HL-60 (cell line): ENCODE data around the gene MAD1L1.

Experiments
- DNase-seq, 2 experiments: peaks; one replicate each; pipeline ENCODE4 v3.0.0-alpha.2; 2010 to 2020; ENCODE audit warnings: low read depth in 1 of 2, low spot score in 1 of 2
- H3K27ac ChIP-seq: fragments of 250-450 bp; sonication (Bioruptor Pico); replicated peaks from 2 replicates; pipeline ENCODE4 v1.5.1; 2020; ENCODE audit warnings: mild to moderate bottlenecking, moderate library complexity
- H3K27me3 ChIP-seq: fragments of 250-450 bp; sonication (Bioruptor Pico); 2 replicates; pipeline ENCODE4 v1.5.1; 2021; ENCODE audit warnings: mild to moderate bottlenecking, moderate library complexity; ENCODE audit not compliant: insufficient read depth, poor library complexity, severe bottlenecking
- H3K4me3 ChIP-seq: replicated peaks from 2 replicates; pipeline ENCODE4 v1.5.1; 2011; ENCODE audit warnings: mild to moderate bottlenecking, control low read depth, low read length; ENCODE audit not compliant: insufficient read depth
- GABPA ChIP-seq: IDR thresholded peaks from 2 replicates; pipeline ENCODE4 v1.6.1; 2012; ENCODE audit warnings: low read depth
- POLR2AphosphoS5 ChIP-seq: IDR thresholded peaks from 2 replicates; pipeline ENCODE4 v1.6.1; 2012; ENCODE audit warnings: low read depth
- REST ChIP-seq: IDR thresholded peaks from 2 replicates; pipeline ENCODE4 v1.6.1; 2012; ENCODE audit warnings: low read depth; ENCODE audit not compliant: insufficient replicate concordance
- SPI1 ChIP-seq: IDR thresholded peaks from 2 replicates; pipeline ENCODE4 v1.6.1; 2012; ENCODE audit warnings: low read depth, mild to moderate bottlenecking, borderline replicate concordance
- TF ChIP-seq, protein P1 (sequence below): IDR thresholded peaks from one replicate; pipeline ENCODE4 v1.5.1; 2011; ENCODE audit warnings: low read length, control low read depth, inconsistent platforms; ENCODE audit not compliant: insufficient read depth

MAD1L1 gene

GRCh38 chr7:2239242-2239641 is 6.5 kb upstream of the MAD1L1 start:
- Histone ChIP-seq H3K27ac (no peak overlapping the region), H3K4me3 (no peak overlapping the region), H3K27me3 (no peaks in the 10 kb centered on the region)
- TF ChIP-seq SPI1: no peak
- no peak for TF ChIP-seq REST
- TF ChIP-seq GABPA: no peak
- no peak for TF ChIP-seq POLR2AphosphoS5
- TF ChIP-seq, protein P1, sequence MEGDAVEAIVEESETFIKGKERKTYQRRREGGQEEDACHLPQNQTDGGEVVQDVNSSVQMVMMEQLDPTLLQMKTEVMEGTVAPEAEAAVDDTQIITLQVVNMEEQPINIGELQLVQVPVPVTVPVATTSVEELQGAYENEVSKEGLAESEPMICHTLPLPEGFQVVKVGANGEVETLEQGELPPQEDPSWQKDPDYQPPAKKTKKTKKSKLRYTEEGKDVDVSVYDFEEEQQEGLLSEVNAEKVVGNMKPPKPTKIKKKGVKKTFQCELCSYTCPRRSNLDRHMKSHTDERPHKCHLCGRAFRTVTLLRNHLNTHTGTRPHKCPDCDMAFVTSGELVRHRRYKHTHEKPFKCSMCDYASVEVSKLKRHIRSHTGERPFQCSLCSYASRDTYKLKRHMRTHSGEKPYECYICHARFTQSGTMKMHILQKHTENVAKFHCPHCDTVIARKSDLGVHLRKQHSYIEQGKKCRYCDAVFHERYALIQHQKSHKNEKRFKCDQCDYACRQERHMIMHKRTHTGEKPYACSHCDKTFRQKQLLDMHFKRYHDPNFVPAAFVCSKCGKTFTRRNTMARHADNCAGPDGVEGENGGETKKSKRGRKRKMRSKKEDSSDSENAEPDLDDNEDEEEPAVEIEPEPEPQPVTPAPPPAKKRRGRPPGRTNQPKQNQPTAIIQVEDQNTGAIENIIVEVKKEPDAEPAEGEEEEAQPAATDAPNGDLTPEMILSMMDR: no peak
- no peak for DNase-seq

GRCh38 chr7:2237109-2237602 is 4.4 kb upstream of the MAD1L1 start:
- no peaks in the 10 kb centered on the region for H3K27me3 ChIP-seq
- peak overlapping the region; percentile 76 for H3K27ac ChIP-seq
- H3K4me3 ChIP-seq: no peak overlapping the region
- DNase-seq: peak; percentile 90 to 92
- TF ChIP-seq REST: no peak
- peak; percentile 76 for TF ChIP-seq POLR2AphosphoS5
- TF ChIP-seq SPI1: peak; percentile 90
- TF ChIP-seq GABPA: peak; percentile 58; the same call in 1 of the 2 replicates
- TF ChIP-seq, protein P1: no peak

GRCh38 chr7:2233926-2234325 is 1.2 kb upstream of the MAD1L1 start:
- no peak for DNase-seq
- H3K4me3 ChIP-seq: no peak overlapping the region
- no peaks in the 10 kb centered on the region for H3K27me3 ChIP-seq
- no peak overlapping the region for H3K27ac ChIP-seq
- no peak for TF ChIP-seq REST
- TF ChIP-seq SPI1: no peak
- TF ChIP-seq POLR2AphosphoS5: no peak
- TF ChIP-seq GABPA: no peak
- TF ChIP-seq, protein P1: no peak
